GM12875 (cell line): ENCODE data around the gene MKLN1.
A peak's percentile ranks its signal among the peaks of the same experiment; 100 is the strongest.

Experiments used
- H3K4me3 ChIP-seq: one replicate; pipeline ENCODE4 v1.5.1; 2011; ENCODE audit warnings: low read depth, low read length, control low read depth
- TF ChIP-seq, protein P1 (sequence below): IDR thresholded peaks from 2 replicates; pipeline ENCODE4 v1.5.1; 2011; ENCODE audit warnings: low read depth, mild to moderate bottlenecking, control low read depth, inconsistent platforms, low read length, moderate library complexity, borderline replicate concordance; ENCODE audit not compliant: insufficient read depth

The MKLN1 gene

DNA sequence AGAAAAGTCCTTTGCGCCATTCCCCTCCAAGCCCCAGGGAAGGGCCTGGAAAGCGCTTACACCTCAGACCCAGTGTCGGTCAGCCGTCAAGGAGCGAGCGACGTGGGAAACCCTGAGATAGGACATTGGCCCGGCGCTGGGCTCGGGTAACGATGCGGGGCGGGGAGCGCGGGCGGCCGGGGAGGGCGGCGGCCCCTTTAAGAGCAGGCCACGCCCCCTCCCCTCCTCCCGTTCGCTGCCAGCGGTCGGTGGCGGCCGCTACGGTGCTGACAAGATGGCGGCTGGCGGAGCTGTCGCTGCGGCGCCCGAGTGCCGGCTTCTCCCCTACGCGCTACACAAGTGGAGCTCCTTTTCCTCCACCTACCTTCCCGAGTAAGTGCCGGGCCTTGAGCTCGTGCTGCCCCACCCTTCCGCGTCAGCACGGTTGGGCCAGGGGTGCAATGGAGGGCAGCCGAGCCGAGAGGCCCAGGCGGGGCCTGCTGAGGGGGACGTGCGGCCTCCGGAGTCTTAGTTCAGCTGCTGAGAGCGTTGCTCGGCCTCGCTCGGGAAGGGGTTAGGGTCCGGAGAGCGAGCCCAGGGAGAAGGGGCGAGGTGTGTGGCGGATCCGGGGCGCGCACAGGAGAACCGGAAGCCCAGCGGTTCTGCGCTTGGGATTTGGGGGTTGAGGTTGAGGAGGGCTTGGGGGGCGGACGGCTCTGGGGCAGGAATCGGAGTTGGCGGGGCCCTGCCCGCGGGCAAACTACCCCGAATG lies at the start of gene MKLN1:
TSS of gene MKLN1 (plus strand) at position 251 of the 751 bp plus-strand sequence. CDS start at position 275, 24 bp downstream.
- TF ChIP-seq, protein P1, sequence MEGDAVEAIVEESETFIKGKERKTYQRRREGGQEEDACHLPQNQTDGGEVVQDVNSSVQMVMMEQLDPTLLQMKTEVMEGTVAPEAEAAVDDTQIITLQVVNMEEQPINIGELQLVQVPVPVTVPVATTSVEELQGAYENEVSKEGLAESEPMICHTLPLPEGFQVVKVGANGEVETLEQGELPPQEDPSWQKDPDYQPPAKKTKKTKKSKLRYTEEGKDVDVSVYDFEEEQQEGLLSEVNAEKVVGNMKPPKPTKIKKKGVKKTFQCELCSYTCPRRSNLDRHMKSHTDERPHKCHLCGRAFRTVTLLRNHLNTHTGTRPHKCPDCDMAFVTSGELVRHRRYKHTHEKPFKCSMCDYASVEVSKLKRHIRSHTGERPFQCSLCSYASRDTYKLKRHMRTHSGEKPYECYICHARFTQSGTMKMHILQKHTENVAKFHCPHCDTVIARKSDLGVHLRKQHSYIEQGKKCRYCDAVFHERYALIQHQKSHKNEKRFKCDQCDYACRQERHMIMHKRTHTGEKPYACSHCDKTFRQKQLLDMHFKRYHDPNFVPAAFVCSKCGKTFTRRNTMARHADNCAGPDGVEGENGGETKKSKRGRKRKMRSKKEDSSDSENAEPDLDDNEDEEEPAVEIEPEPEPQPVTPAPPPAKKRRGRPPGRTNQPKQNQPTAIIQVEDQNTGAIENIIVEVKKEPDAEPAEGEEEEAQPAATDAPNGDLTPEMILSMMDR: no peak
- H3K4me3 ChIP-seq: peak within 1 kb of the TSS; percentile 92

DNA sequence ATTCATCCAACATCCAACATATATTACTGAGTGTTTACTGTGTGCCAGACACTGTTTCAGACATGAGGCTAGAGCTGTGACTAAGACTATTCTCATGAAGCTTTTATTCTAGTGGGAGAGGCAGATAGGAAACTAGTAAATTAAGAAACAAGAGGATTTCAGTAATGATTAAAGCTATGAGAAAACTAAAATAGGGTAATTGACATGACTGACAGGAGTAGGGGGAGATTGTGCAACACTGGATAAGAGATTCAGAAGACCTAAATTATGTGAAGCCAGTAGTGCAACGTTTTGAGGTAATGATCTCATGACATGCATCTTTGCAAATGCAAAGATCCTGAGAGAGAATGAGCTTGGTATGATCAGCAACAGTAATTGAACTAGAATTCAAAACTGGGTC lies 48.6 kb upstream of the MKLN1 start:
- TF ChIP-seq, protein P1: no peak

DNA sequence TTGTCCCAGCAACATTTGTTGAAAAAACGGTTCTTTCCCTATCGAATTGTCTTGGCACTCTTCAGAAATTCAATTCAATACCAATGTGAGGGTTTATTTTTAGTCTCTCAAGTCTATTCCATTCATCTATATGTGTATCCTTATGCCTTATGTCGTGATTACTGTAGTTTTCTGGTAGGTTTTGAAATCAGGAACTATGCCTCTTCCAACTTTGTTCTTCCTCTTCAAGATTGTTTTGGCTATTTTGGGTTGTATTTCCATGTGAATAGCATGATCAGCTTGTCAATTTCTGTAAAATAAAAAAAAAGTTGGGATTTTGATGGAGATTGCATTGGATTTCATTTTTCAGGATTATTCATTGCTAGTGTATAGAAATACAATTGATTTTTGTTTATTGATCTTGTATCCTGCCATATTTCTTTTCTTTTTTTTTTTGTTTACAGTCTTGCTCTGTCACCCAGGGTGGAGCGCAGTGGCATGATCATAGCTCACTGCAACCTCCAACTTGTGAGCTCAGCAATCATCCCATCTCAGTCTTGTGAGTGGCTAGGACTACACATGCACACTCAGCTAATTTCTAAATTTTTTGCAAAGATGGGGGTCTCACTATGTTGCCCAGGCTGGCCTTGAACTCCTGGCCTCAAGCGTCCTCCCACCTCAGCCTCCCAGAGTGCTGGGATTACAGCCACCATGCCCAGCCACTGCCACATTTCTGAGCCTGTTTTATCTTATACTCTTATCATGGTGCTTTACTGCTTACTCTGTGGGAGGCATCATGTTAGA lies 46.2 kb upstream of the MKLN1 start:
- TF ChIP-seq, protein P1: no peak
- no peak overlapping the region for H3K4me3 ChIP-seq

More for the DNA sequence above, 48.6 kb upstream of the MKLN1 start:
- no peak overlapping the region for H3K4me3 ChIP-seq

DNA sequence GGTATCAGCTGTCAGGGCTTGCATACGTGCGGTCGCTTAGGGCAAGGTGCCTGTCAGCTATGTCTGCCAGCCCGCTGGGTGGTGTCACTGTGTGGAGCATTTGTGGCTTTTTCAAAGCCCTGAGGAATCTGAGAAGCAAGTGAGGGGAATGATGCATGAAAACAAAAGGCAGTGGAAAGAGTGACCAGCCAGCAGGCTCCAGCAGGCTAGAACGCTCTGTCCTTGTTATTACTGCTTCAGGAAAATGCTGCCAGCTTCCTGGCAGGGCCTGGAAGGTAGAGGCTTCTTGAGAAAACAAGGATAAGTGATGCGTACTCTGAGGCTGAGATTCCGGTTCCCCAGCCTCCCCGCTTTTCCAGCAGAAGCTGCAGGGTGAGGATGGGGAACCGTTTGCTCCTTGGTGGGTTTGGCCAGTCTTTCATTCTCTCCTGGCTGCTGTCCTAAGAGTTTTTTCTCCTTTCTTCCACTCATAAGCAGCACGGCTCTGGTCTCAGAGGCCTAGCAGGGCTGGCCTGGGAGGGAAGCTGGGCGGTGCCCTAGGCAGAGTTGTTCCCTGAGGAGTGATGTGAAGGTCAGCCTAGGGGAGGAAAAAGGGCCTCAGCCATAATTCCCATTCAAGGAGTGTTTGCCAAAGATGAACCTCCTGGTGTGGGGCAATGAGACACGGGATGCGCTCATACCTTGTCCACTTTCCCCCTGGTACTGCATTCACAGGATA lies 42.8 kb upstream of the MKLN1 start:
- no peak overlapping the region for H3K4me3 ChIP-seq
- TF ChIP-seq, protein P1: no peak

DNA sequence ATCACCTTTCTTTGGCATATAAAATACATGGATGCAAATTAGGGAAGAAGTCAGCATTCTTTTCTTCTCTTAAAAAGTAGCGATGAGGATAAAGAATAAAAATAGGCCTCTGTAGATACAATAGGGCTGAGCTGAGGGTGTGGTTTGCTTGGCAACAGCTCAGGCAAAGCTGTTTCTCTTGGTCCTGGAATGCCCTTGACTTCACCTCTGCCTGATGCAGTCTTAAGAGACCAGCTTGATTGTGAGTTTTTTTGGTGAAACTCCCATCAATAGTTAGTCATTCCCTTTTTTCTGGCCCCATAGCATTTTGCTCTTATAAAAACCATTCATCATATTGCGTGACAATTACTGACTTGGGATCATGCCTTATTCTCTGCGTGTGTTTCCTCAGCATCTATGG lies 42.1 kb upstream of the MKLN1 start:
- TF ChIP-seq, protein P1: no peak
- no peak overlapping the region for H3K4me3 ChIP-seq

DNA sequence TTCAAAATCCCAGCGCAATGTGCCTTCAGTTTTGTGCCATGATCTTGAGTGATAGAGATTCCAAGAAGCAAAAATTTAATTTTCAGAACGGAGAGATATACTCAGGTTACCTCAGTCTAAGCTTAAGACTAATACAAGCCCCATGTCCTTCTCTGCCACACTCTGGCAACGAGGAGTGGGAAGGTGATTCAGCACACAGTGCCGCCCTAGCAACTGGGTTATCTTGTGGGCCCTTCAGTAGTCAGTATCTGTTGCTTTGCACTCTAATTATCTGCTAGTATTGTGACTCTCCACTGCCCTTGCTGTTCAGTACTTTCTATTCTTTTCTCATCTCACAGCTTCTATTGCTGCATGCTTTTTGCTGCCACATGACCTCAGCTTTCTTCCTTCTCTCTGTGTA lies 39.2 kb upstream of the MKLN1 start:
- TF ChIP-seq, protein P1: no peak
- no peak overlapping the region for H3K4me3 ChIP-seq
